Measurements from ENCODE around the gene AKAP9.

DNA sequence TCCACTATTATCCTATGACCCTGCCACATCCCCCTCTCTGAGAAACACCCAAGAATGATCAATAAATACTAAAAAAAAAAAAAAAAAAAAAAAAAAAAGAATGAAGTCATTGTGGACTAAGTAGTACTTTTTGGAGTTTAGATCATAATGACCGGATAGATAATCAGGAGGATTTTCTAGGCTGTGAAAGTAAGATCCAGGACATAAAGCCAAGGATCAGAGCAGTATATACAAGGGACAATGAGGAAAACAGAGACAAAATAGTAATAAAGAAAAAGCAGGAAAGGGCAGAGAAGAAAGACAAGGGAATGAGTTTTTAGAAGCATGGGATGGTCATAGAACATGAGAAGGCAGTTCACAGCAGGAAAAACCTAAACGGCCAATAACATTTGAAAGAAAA is 87.6 kb downstream of the AKAP9 start:
- TF ChIP-seq POLR2AphosphoS5 (IDR thresholded peaks at IDR 0.05; ENCODE audit: low read depth, low read length) (no peak), POLR2A (IDR thresholded peaks at IDR 0.05; ENCODE audit: low read depth, low read length) (no peak)

Data from GM12892 (cell line).